Fibroblast of lung (primary cell): Measurements from ENCODE around the gene CPE. TPM values are rescaled to one million over a fixed set of nuclear protein-coding genes. Genes with fewer than 3 reads are reported as not detected.
A peak's percentile ranks its signal among the peaks of the same experiment; 100 is the strongest.

Experiments
- DNase-seq, 2 donors: peaks; one replicate each; pipeline versions ENCODE4 v3.0.0 to v3.0.0-alpha.2; 2010; ENCODE audit warnings: low read depth in 2 of 2
- H2AFZ ChIP-seq: 2 replicates; pipeline ENCODE4 v1.5.1; 2012; ENCODE audit warnings: low read length, control low read depth, inconsistent platforms
- H3K27ac ChIP-seq: 2 replicates; pipeline ENCODE4 v1.5.1; 2011; ENCODE audit warnings: low read length, control low read depth; ENCODE audit not compliant: insufficient read depth
- H3K27me3 ChIP-seq: 2 replicates; pipeline ENCODE4 v1.5.1; 2011; ENCODE audit warnings: mild to moderate bottlenecking, low read length; ENCODE audit not compliant: control insufficient read depth, insufficient read depth
- H3K36me3 ChIP-seq: 2 replicates; pipeline ENCODE4 v1.5.1; 2011; ENCODE audit warnings: low read length; ENCODE audit not compliant: control insufficient read depth, insufficient read depth
- H3K4me1 ChIP-seq: 2 replicates; pipeline ENCODE4 v1.5.1; 2011; ENCODE audit warnings: low read length; ENCODE audit not compliant: control insufficient read depth, insufficient read depth; ENCODE audit errors: extremely low read depth
- H3K4me2 ChIP-seq: 2 replicates; pipeline ENCODE4 v1.5.1; 2011; ENCODE audit warnings: low read length, control low read depth; ENCODE audit not compliant: insufficient read depth; ENCODE audit errors: extremely low read depth
- H3K4me3 ChIP-seq, 4 experiments: fragments of 200-600 bp in 1 of 4; sonication (generic) in 1 of 4; replicated peaks in 1 of 4; 2 replicates each; pipeline ENCODE4 v1.5.1; 2011 to 2016; ENCODE audit warnings: low read length in 4 of 4, low read depth in 3 of 4, mild to moderate bottlenecking in 3 of 4, control low read depth in 2 of 4, inconsistent platforms in 1 of 4, mixed read lengths in 1 of 4; ENCODE audit not compliant: insufficient read depth in 1 of 4; ENCODE audit errors: control extremely low read depth in 1 of 4
- H3K79me2 ChIP-seq: 2 replicates; pipeline ENCODE4 v1.5.1; 2012; ENCODE audit warnings: mild to moderate bottlenecking, low read length, inconsistent platforms; ENCODE audit not compliant: control insufficient read depth, insufficient read depth
- H3K9ac ChIP-seq: 2 replicates; pipeline ENCODE4 v1.5.1; 2011; ENCODE audit warnings: mild to moderate bottlenecking, low read length, control low read depth; ENCODE audit not compliant: insufficient read depth
- H3K9me3 ChIP-seq: 2 replicates; pipeline ENCODE4 v1.5.1; 2012; ENCODE audit warnings: low read depth, low read length; ENCODE audit not compliant: control insufficient read depth, insufficient read depth
- H4K20me1 ChIP-seq: 2 replicates; pipeline ENCODE4 v1.5.1; 2011; ENCODE audit warnings: low read length; ENCODE audit not compliant: control insufficient read depth, insufficient read depth; ENCODE audit errors: extremely low read depth
- EZH2 ChIP-seq: IDR thresholded peaks from 2 replicates; pipeline ENCODE4 v1.5.1; 2012; ENCODE audit warnings: low read length, control low read depth, mild to moderate bottlenecking; ENCODE audit errors: missing control alignments
- polyA plus RNA-seq, 2 donors: library from polyadenylated mRNA; depleted of rRNA in 1 of 2; stranded (reverse) in 1 of 2; unstranded in 1 of 2; fragments of >200 nt; gene quantifications; 2 replicates each; pipeline ENCODE4 v1.2.1, GENCODE V29; 2011 to 2012; ENCODE audit warnings: missing spikeins in 1 of 2
- total RNA-seq: library from RNA; depleted of rRNA; stranded (reverse); fragments of >200 nt; gene quantifications from 2 replicates; pipeline ENCODE4 v1.2.1, GENCODE V29; 2014
- TF ChIP-seq, protein P1 (sequence below), 2 donors: IDR thresholded peaks in 1 of 2; conservative IDR thresholded peaks in 1 of 2; 1 replicate in 1 of 2; 2 replicates in 1 of 2; pipeline ENCODE4 v1.5.1; 2011 to 2012; ENCODE audit warnings: low read length in 2 of 2, control low read depth in 1 of 2, inconsistent platforms in 1 of 2, low read depth in 1 of 2, mild to moderate bottlenecking in 1 of 2

CPE gene
- total and polyA plus RNA-seq, 2 donors (not counting 1 experiment from before 2014, with no cell fraction given), result 20.2 to 51.7 TPM

DNA sequence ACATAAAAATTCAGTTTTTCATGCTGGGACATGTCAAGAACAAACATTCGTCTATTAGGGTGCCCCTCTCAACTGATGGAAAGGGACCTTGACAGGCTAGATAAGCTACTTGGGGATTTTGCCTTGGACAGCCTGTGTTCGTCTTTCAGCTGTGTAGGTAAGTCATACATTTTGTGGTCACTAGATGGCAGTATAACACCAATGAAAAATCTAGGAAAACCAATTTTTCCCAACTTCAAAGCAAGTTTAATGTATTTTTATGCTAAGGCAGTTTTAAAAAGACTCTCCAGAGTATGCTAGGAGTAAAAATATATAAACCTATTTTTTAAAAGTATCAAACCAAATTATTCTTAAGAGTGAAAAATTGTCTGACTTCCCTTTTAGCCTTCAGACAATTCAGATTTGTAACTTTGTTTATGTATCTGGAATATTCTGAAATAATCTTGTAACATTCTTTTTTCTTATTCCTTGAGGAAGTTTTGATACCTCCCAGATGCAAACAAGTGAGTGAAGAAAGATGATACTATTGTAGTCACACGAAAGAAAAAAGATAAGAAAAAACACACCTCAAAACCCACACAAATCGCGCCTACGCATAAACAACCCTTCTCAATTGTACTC, 158.3 kb downstream of the CPE start:
- H4K20me1 ChIP-seq, result no peaks in the 10 kb centered on the region
- no peak for TF ChIP-seq EZH2
- TF ChIP-seq, protein P1, sequence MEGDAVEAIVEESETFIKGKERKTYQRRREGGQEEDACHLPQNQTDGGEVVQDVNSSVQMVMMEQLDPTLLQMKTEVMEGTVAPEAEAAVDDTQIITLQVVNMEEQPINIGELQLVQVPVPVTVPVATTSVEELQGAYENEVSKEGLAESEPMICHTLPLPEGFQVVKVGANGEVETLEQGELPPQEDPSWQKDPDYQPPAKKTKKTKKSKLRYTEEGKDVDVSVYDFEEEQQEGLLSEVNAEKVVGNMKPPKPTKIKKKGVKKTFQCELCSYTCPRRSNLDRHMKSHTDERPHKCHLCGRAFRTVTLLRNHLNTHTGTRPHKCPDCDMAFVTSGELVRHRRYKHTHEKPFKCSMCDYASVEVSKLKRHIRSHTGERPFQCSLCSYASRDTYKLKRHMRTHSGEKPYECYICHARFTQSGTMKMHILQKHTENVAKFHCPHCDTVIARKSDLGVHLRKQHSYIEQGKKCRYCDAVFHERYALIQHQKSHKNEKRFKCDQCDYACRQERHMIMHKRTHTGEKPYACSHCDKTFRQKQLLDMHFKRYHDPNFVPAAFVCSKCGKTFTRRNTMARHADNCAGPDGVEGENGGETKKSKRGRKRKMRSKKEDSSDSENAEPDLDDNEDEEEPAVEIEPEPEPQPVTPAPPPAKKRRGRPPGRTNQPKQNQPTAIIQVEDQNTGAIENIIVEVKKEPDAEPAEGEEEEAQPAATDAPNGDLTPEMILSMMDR (conservative IDR thresholded peaks at IDR 0.05 in 1 of 2, IDR thresholded peaks at IDR 0.05 in 1 of 2; ENCODE audit: low read depth in 1 of 2, low read length in 2 of 2), result peak; percentile 45 to 53
- no peaks in the 10 kb centered on the region for H3K36me3 ChIP-seq
- no peak overlapping the region for H3K27ac ChIP-seq
- no peak overlapping the region for H3K4me2 ChIP-seq
- no peak overlapping the region for H3K9ac ChIP-seq
- no peak overlapping the region for H2AFZ ChIP-seq
- DNase-seq, result peak; percentile 30 to 65
- H3K4me3 ChIP-seq, result no peak overlapping the region
- no peaks in the 10 kb centered on the region for H3K79me2 ChIP-seq
- no peaks in the 10 kb centered on the region for H3K4me1 ChIP-seq
- no peaks in the 10 kb centered on the region for H3K27me3 ChIP-seq
- no peaks in the 10 kb centered on the region for H3K9me3 ChIP-seq

DNA sequence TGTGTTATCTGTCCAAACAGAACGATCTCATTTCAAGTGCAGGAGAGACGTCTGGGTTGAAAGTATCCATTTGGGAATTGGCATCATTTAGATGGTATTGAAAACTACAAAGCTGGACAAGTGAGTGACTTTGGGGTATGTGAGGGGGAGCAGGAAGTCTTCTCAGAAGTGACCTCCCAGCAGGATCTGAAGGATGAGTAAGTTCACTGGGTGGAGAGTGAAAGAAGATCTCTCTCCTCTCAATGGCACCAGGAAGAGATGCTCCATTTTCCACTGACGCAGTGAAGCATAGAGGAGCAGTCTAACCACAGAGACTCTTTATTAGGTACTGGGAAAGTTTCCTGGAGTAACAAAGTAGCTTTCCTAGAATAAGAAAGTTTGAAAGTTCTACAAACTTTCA, 161.0 kb downstream of the CPE start:
- H3K36me3 ChIP-seq, result no peaks in the 10 kb centered on the region
- no peak overlapping the region for H3K27ac ChIP-seq
- no peak overlapping the region for H2AFZ ChIP-seq
- no peak for TF ChIP-seq EZH2
- TF ChIP-seq, protein P1 (conservative IDR thresholded peaks at IDR 0.05 in 1 of 2, IDR thresholded peaks at IDR 0.05 in 1 of 2; ENCODE audit: low read depth in 1 of 2, low read length in 2 of 2), result no peak
- no peak overlapping the region for H3K4me2 ChIP-seq
- H3K4me1 ChIP-seq, result no peaks in the 10 kb centered on the region
- H3K9ac ChIP-seq, result no peak overlapping the region
- DNase-seq, result no peak
- no peak overlapping the region for H3K4me3 ChIP-seq
- H3K9me3 ChIP-seq, result no peaks in the 10 kb centered on the region
- no peaks in the 10 kb centered on the region for H3K79me2 ChIP-seq
- no peaks in the 10 kb centered on the region for H3K27me3 ChIP-seq
- H4K20me1 ChIP-seq, result no peaks in the 10 kb centered on the region

DNA sequence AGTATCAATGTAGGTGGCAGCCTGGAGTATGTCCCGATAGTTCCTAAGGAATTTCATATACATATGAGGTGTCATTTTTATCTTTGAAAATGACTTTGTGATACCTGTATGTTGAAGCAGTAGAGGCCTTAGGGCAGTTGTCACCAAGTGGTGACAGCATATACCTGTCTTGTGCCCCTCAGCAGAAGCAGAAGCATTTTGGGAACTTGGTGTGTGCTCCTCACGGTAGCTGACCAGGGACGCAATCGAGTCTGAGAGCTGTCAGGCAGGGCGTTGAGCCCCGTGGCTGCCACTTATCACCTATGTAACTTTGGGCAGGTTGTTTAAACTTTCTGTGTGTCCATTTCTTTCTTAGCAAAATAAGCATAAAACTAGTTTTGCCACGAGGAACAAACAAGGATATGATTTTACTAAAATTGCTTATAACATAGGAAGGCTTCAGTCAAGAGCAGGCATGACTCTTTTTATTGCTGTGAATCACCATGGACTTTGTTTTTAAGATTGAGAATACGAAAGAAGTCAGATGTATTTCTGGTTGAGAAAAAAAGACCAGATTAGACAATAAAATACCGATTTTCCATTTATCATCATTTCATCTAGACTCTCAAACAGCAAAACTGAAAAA, 161.5 kb downstream of the CPE start:
- TF ChIP-seq, protein P1 (conservative IDR thresholded peaks at IDR 0.05 in 1 of 2, IDR thresholded peaks at IDR 0.05 in 1 of 2; ENCODE audit: low read depth in 1 of 2, low read length in 2 of 2), result no peak
- TF ChIP-seq EZH2, result no peak

More for the DNA sequence above, 161.5 kb downstream of the CPE start:
- no peak overlapping the region for H3K4me3 ChIP-seq
- no peak overlapping the region for H2AFZ ChIP-seq
- no peaks in the 10 kb centered on the region for H3K4me1 ChIP-seq
- H3K9ac ChIP-seq, result no peak overlapping the region
- H3K27ac ChIP-seq, result no peak overlapping the region
- no peaks in the 10 kb centered on the region for H3K9me3 ChIP-seq
- no peak overlapping the region for H3K4me2 ChIP-seq
- no peaks in the 10 kb centered on the region for H4K20me1 ChIP-seq
- H3K79me2 ChIP-seq, result no peaks in the 10 kb centered on the region
- H3K36me3 ChIP-seq, result no peaks in the 10 kb centered on the region
- no peaks in the 10 kb centered on the region for H3K27me3 ChIP-seq
- DNase-seq, result no peak
